Mesothelial cell of epicardium (in vitro differentiated cells): ENCODE data around the gene RSRC2. TPM values are rescaled to one million over a fixed set of nuclear protein-coding genes. Genes with fewer than 3 reads are reported as not detected.
"Not testable (repeated sequence)": the region's sequence is repeated elsewhere in the genome, so short reads cannot be mapped to it uniquely, and the experiment has no call there.

ENCODE experiments used
- DNase-seq, 2 experiments: peaks; one replicate each; pipeline ENCODE4 v3.0.0; 2021; ENCODE audit warnings: low spot score in 2 of 2; ENCODE audit not compliant: unreplicated experiment in 2 of 2
- H3K27ac Mint-ChIP-seq: 2 replicates; pipeline ENCODE4 v1.8.0; 2021; ENCODE audit warnings: mixed read lengths
- H3K27me3 Mint-ChIP-seq: 2 replicates; pipeline ENCODE4 v1.8.0; 2021; ENCODE audit warnings: low read depth, mixed read lengths
- H3K36me3 Mint-ChIP-seq: 2 replicates; pipeline ENCODE4 v1.8.0; 2021; ENCODE audit warnings: mixed read lengths
- H3K4me1 Mint-ChIP-seq: 2 replicates; pipeline ENCODE4 v1.8.0; 2021; ENCODE audit warnings: mixed read lengths
- H3K4me3 Mint-ChIP-seq: 2 replicates; pipeline ENCODE4 v1.8.0; 2021; ENCODE audit warnings: mild to moderate bottlenecking, moderate library complexity, mixed read lengths
- H3K9me3 Mint-ChIP-seq: 2 replicates; pipeline ENCODE4 v1.8.0; 2021; ENCODE audit warnings: mixed read lengths
- total RNA-seq: library from RNA; stranded (reverse); gene quantifications from 3 replicates; pipeline ENCODE4 v1.2.1, GENCODE V29; 2021
- TF ChIP-seq, protein P1 (sequence below): fragments of 200-600 bp; sonication (generic); IDR thresholded peaks from one replicate; pipeline ENCODE4 v1.5.0; 2021; ENCODE audit warnings: antibody characterized with exemption; ENCODE audit not compliant: unreplicated experiment

Gene RSRC2
- total RNA-seq, 1 donor from 2014 or later = 131 TPM

DNA sequence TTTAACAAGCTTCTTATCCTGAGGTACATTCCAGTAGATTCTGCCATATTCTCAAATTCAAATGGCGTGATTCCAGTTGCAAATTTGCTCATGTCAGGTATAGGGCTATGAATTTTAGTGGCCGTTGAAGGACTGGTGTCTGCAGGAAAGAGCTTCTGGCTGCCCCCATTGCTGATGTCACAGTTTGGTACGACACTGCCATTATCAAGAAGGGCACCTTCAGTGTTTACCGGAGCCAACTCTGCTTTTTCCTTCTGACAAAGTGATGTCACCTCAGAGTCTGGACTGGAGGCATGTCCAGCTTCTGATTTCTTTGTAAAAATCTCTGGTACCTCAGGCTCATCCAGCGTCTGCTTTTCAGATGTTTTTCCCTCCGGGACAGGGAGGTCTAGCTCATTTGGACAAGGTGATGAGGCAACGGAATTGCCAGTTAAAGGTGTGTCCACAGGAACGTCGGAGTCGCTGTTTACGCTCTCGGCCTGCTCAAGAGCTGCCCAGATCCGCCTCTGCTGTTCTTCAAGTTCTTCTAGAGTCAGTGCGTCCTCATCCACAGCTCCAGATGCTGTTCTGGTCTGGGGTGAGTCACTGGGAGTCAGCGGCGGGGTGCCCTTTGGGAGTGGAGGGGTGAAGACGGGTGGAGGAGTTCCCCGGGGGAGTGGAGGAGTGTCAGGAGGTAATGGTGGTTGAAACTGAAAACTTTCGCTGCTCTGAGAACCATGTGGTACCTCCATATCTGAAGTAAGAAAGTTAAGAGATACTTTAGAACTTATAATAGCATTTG, 53.0 kb downstream of the RSRC2 start:
- peak in 1 of 2 experiments; percentile 31 for DNase-seq
- peaks cover 34% of the 10 kb centered on the region for H3K36me3 Mint-ChIP-seq
- TF ChIP-seq, protein P1, sequence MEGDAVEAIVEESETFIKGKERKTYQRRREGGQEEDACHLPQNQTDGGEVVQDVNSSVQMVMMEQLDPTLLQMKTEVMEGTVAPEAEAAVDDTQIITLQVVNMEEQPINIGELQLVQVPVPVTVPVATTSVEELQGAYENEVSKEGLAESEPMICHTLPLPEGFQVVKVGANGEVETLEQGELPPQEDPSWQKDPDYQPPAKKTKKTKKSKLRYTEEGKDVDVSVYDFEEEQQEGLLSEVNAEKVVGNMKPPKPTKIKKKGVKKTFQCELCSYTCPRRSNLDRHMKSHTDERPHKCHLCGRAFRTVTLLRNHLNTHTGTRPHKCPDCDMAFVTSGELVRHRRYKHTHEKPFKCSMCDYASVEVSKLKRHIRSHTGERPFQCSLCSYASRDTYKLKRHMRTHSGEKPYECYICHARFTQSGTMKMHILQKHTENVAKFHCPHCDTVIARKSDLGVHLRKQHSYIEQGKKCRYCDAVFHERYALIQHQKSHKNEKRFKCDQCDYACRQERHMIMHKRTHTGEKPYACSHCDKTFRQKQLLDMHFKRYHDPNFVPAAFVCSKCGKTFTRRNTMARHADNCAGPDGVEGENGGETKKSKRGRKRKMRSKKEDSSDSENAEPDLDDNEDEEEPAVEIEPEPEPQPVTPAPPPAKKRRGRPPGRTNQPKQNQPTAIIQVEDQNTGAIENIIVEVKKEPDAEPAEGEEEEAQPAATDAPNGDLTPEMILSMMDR = no peak
- H3K27me3 Mint-ChIP-seq = no peaks in the 10 kb centered on the region
- H3K4me1 Mint-ChIP-seq = peaks cover 8% of the 10 kb centered on the region
- no peaks in the 10 kb centered on the region for H3K9me3 Mint-ChIP-seq
- peak overlapping the region; percentile 37 for H3K27ac Mint-ChIP-seq
- H3K4me3 Mint-ChIP-seq = no peak overlapping the region

DNA sequence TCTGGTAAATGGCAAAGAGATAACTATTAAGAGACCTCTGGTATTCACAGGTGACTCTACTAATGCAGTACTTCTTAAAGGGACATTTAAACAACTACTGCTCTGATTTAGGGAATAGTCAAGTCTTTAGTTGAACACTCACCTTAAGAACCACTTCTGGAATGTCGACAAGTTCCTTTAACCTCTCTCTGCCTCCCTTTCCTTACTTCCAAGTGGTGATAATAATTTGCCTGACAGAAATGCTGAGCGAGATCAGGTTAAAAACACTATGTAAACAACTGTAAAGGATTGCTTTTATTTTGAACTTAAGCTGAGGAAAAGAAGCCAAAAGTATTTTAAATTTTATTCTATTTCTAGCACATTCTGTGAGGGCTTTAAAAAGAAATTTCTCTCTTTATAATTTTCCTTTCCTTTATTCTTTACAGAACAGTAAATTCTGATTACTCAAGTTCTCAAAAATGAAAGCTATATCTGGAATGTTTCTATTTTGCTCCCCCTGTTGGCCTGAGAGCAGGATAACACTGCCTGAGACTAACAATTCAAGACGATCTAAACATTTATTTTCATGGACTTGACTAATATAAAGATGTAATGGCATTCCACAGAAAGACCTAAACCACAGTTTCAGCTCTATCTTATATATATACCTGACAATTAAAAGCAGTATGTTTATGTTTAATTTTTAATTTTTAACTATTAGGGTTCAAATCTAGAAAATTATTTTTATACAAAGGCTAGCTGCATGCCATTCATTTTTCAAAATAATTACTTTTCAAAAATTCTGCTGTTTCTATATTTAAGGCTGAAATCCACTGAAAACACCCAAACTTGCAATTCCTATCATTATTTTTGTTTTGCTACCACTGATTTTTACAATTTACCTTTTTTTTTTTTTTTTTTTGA, 55.2 kb downstream of the RSRC2 start:
- peak overlapping the region; percentile 98 for H3K27ac Mint-ChIP-seq
- TF ChIP-seq, protein P1 = peak; percentile 73
- no peaks in the 10 kb centered on the region for H3K9me3 Mint-ChIP-seq
- peak overlapping the region; percentile 43 for H3K4me3 Mint-ChIP-seq
- H3K27me3 Mint-ChIP-seq = no peaks in the 10 kb centered on the region
- H3K4me1 Mint-ChIP-seq = peaks cover 12% of the 10 kb centered on the region
- peaks cover 22% of the 10 kb centered on the region for H3K36me3 Mint-ChIP-seq
- no peak for DNase-seq

- peak overlapping the region; percentile 98 for H3K27ac Mint-ChIP-seq
- not testable (repeated sequence) for DNase-seq, H3K27me3 Mint-ChIP-seq, H3K4me3 Mint-ChIP-seq, H3K9me3 Mint-ChIP-seq
- peaks cover 14% of the 10 kb centered on the region for H3K36me3 Mint-ChIP-seq
- peaks cover 12% of the 10 kb centered on the region for H3K4me1 Mint-ChIP-seq
Observed at GRCh38 chr12:122470576-122470975, 56.2 kb downstream of the RSRC2 start.

DNA sequence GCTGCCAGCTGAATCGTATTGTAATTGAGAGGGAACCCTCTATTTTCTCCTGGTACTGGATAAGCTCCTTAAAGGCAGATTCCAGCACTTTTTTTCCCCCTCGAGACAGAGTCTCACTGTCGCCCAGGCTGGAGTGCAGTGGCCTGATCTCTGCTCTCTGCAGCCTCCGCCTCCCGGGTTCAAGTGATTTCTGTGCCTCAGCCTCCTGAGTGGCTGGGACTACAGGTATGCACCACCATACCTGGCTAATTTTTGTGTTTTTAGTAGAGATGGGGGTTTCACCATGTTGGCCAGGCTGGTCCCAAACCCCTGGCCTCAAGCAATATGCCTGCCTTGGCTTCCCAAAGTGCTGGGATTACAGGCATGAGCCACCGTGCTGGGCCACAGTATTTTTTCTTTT, 56.9 kb downstream of the RSRC2 start:
- not testable (repeated sequence) for H3K27ac Mint-ChIP-seq, H3K4me3 Mint-ChIP-seq

GRCh38 chr12:122467983-122468382, 58.8 kb downstream of the RSRC2 start:
- no peak for DNase-seq
- Mint-ChIP-seq H3K4me1 (peaks cover 17% of the 10 kb centered on the region), H3K27ac (no peak overlapping the region), H3K4me3 (no peak overlapping the region), H3K27me3 (no peaks in the 10 kb centered on the region), H3K9me3 (no peaks in the 10 kb centered on the region), H3K36me3 (no peaks in the 10 kb centered on the region)
- TF ChIP-seq, protein P1 = no peak

More for the DNA sequence above, 56.9 kb downstream of the RSRC2 start:
- not testable (repeated sequence) for DNase-seq, H3K36me3 Mint-ChIP-seq, H3K27me3 Mint-ChIP-seq, H3K9me3 Mint-ChIP-seq
- H3K4me1 Mint-ChIP-seq = peaks cover 12% of the 10 kb centered on the region

- not testable (repeated sequence) for H3K4me3 Mint-ChIP-seq, H3K9me3 Mint-ChIP-seq, DNase-seq, H3K36me3 Mint-ChIP-seq, H3K27me3 Mint-ChIP-seq, H3K4me1 Mint-ChIP-seq
- H3K27ac Mint-ChIP-seq = peak overlapping the region; percentile 83
Observed at GRCh38 chr12:122464317-122465042, 62.3 kb downstream of the RSRC2 start.
